GM12874 (cell line): ENCODE results near the gene PSTPIP2.

ENCODE experiments used
- CTCF ChIP-seq: IDR thresholded peaks from 2 replicates; pipeline ENCODE4 v1.5.1; 2011; ENCODE audit warnings: low read depth, mild to moderate bottlenecking, control low read depth, low read length, moderate library complexity; ENCODE audit not compliant: insufficient read depth

The PSTPIP2 gene

GRCh38 chr18:45991788-45992187, 80.3 kb downstream of the PSTPIP2 start:
- TF ChIP-seq CTCF = no peak

- no peak for TF ChIP-seq CTCF
Measured at GRCh38 chr18:45984546-45985235, 87.4 kb downstream of the PSTPIP2 start.

GRCh38 chr18:45981821-45982220, 90.2 kb downstream of the PSTPIP2 start:
- TF ChIP-seq CTCF = no peak

- no peak for TF ChIP-seq CTCF
Measured at GRCh38 chr18:45980229-45980628, 91.8 kb downstream of the PSTPIP2 start.

GRCh38 chr18:45978084-45978483, 94.0 kb downstream of the PSTPIP2 start:
- no peak for TF ChIP-seq CTCF

- no peak for TF ChIP-seq CTCF
Measured at GRCh38 chr18:45976974-45977373, 95.1 kb downstream of the PSTPIP2 start.

- no peak for TF ChIP-seq CTCF
Measured at GRCh38 chr18:45976566-45976965, 95.5 kb downstream of the PSTPIP2 start.
